Gastrocnemius medialis (tissue), 4 donors: ENCODE results near the gene TMUB1. TPM values are rescaled to one million over a fixed set of nuclear protein-coding genes. Genes with fewer than 3 reads are reported as not detected.
A peak's percentile ranks its signal among the peaks of the same experiment; 100 is the strongest.

Source experiments
- ATAC-seq, 2 donors: fragments of 150-250 bp; one replicate each; pipeline ENCODE4 v1.9.1; 2016
- DNase-seq, 2 donors: peaks; one replicate each; pipeline ENCODE4 v3.0.0-alpha.2; 2019
- H3K27ac ChIP-seq, 4 donors: fragments of 200-600 bp; sonication (generic); 1 replicate in 1 of 4; 2 replicates in 3 of 4; pipeline ENCODE4 v1.5.1; 2016 to 2018; ENCODE audit warnings: mild to moderate bottlenecking in 2 of 4, moderate library complexity in 1 of 4
- H3K27me3 ChIP-seq, 3 donors: fragments of 200-600 bp; sonication (generic) in 2 of 3; 1 replicate in 1 of 3; 2 replicates in 2 of 3; pipeline versions ENCODE4 v1.5.1 to v1.6.0; 2016 to 2019; ENCODE audit warnings: mild to moderate bottlenecking in 1 of 3, moderate library complexity in 1 of 3
- H3K36me3 ChIP-seq, 2 donors: fragments of 200-600 bp; sonication (generic) in 1 of 2; one replicate each; pipeline ENCODE4 v1.5.1; 2017 to 2018
- H3K4me1 ChIP-seq, 2 donors: fragments of 200-600 bp; sonication (generic) in 1 of 2; one replicate each; pipeline ENCODE4 v1.5.1; 2016 to 2017; ENCODE audit warnings: mild to moderate bottlenecking in 2 of 2
- H3K4me3 ChIP-seq, 4 donors: fragments of 200-600 bp; sonication (generic) in 3 of 4; 1 replicate in 1 of 4; 2 replicates in 3 of 4; pipeline ENCODE4 v1.5.1; 2016 to 2019; ENCODE audit warnings: mild to moderate bottlenecking in 2 of 4
- H3K9me3 ChIP-seq, 3 donors: fragments of 200-600 bp; sonication (generic) in 2 of 3; 1 replicate in 1 of 3; 2 replicates in 2 of 3; pipeline ENCODE4 v1.5.1; 2016 to 2019
- CTCF ChIP-seq, 5 experiments: fragments of 450-650 bp in 3 of 5; fragments of 200-600 bp in 2 of 5; sonication (generic) in 2 of 5; IDR thresholded peaks in 4 of 5; conservative IDR thresholded peaks in 1 of 5; 1 replicate in 4 of 5; 2 replicates in 1 of 5; pipeline ENCODE4 v1.5.1; 2016 to 2019; ENCODE audit warnings: antibody characterized with exemption in 5 of 5, mild to moderate bottlenecking in 3 of 5, moderate library complexity in 3 of 5
- POLR2A ChIP-seq, 2 donors: fragments of 450-650 bp; IDR thresholded peaks; one replicate each; pipeline ENCODE4 v1.6.1; 2017; ENCODE audit warnings: antibody characterized with exemption in 2 of 2, mild to moderate bottlenecking in 2 of 2, moderate library complexity in 2 of 2
- in situ Hi-C, 4 donors: fragments of 200-750 bp; cut with MboI; loops; one replicate each; pipeline versions ENCODE4 v1.15.0 to v1.8.0; 2017; ENCODE audit warnings: low sequenced_read_pairs in 4 of 4
- intact Hi-C: fragments of 100-400 bp; cut with DNase I; formaldehyde crosslinking; loops from one replicate; pipeline ENCODE4 v1.15.1; 2023; ENCODE audit warnings: low total_unique reads
- total RNA-seq, 4 donors: library from RNA; depleted of rRNA; stranded (reverse); fragments of >200 nt; gene quantifications; one replicate each; pipeline versions ENCODE4 v1.1.0 to v1.2.3, GENCODE V29; 2016

The TMUB1 gene
- total RNA-seq, 4 donors from 2014 or later, result 55.5 to 137 (median 97.4) TPM

- intact Hi-C loops (no loop called here), in situ Hi-C loops (no loop called here)
Observed at GRCh38 chr7:151091988-151092387, 8.7 kb upstream of the TMUB1 start.

GRCh38 chr7:151091431-151091830, 8.1 kb upstream of the TMUB1 start:
- in situ Hi-C loops (no loop called here), intact Hi-C loops (no loop called here)

More at GRCh38 chr7:151091988-151092387, 8.7 kb upstream of the TMUB1 start:
- no peaks in the 10 kb centered on the region for H3K27me3 ChIP-seq
- ATAC-seq (no peak), DNase-seq (no peak)
- H3K27ac ChIP-seq, result no peak overlapping the region
- H3K4me3 ChIP-seq, result no peak overlapping the region
- H3K36me3 ChIP-seq, result peaks cover 0 to 4% of the 10 kb centered on the region in 2 donors
- H3K4me1 ChIP-seq, result peaks cover 29 to 31% of the 10 kb centered on the region in 2 donors
- H3K9me3 ChIP-seq, result no peaks in the 10 kb centered on the region
- TF ChIP-seq CTCF (IDR thresholded peaks at IDR 0.05 in 4 of 5, conservative IDR thresholded peaks at IDR 0.05 in 1 of 5) (no peak), POLR2A (IDR thresholded peaks at IDR 0.05) (no peak)

GRCh38 chr7:151091003-151091402, 7.7 kb upstream of the TMUB1 start:
- in situ Hi-C loops, result no loop called here
- Histone ChIP-seq H3K27me3 (no peaks in the 10 kb centered on the region), H3K9me3 (no peaks in the 10 kb centered on the region), H3K4me1 (peaks cover 29 to 31% of the 10 kb centered on the region in 2 donors), H3K27ac (no peak overlapping the region), H3K36me3 (peaks cover 0 to 4% of the 10 kb centered on the region in 2 donors), H3K4me3 (no peak overlapping the region)
- DNase-seq (no peak), ATAC-seq (no peak)
- intact Hi-C loops, result no loop called here
- TF ChIP-seq POLR2A (IDR thresholded peaks at IDR 0.05), result no peak
- TF ChIP-seq CTCF (IDR thresholded peaks at IDR 0.05 in 4 of 5, conservative IDR thresholded peaks at IDR 0.05 in 1 of 5), result no peak

More at GRCh38 chr7:151091431-151091830, 8.1 kb upstream of the TMUB1 start:
- H3K9me3 ChIP-seq, result no peaks in the 10 kb centered on the region
- H3K27ac ChIP-seq, result no peak overlapping the region
- no peak for TF ChIP-seq POLR2A (IDR thresholded peaks at IDR 0.05)
- peak in 2 of 5 experiments; percentile 26 to 36 for TF ChIP-seq CTCF (IDR thresholded peaks at IDR 0.05 in 4 of 5, conservative IDR thresholded peaks at IDR 0.05 in 1 of 5)
- ATAC-seq (no peak), DNase-seq (no peak)
- H3K4me3 ChIP-seq, result no peak overlapping the region
- H3K4me1 ChIP-seq, result peaks cover 29 to 31% of the 10 kb centered on the region in 2 donors
- H3K36me3 ChIP-seq, result peaks cover 0 to 4% of the 10 kb centered on the region in 2 donors
- H3K27me3 ChIP-seq, result no peaks in the 10 kb centered on the region

- no peak for DNase-seq
- peak overlapping the region in 2 of 4 donors; percentile 23 to 75 for H3K4me3 ChIP-seq
- H3K9me3 ChIP-seq, result no peaks in the 10 kb centered on the region
- peaks cover 0 to 4% of the 10 kb centered on the region in 2 donors for H3K36me3 ChIP-seq
- no peak for ATAC-seq
- peaks cover 29 to 39% of the 10 kb centered on the region in 2 donors for H3K4me1 ChIP-seq
- in situ Hi-C loops (no loop called here), intact Hi-C loops (loop anchor here (5.0 to 10.0 kb wide), 3 partner anchors 137 to 1375 kb away; partner anchors contain the start of gene ABCF2)
- peak overlapping the region; percentile 85 to 96 (median 86) for H3K27ac ChIP-seq
- H3K27me3 ChIP-seq, result no peaks in the 10 kb centered on the region
- no peak for TF ChIP-seq CTCF (IDR thresholded peaks at IDR 0.05 in 4 of 5, conservative IDR thresholded peaks at IDR 0.05 in 1 of 5)
- no peak for TF ChIP-seq POLR2A (IDR thresholded peaks at IDR 0.05)
Observed at GRCh38 chr7:151089893-151090730, 6.8 kb upstream of the TMUB1 start.
